ENCODE measurements around the gene LAMA3. TPM values are rescaled to one million over a fixed set of nuclear protein-coding genes. Genes with fewer than 3 reads are reported as not detected.
"Not testable (repeated sequence)": the region's sequence is repeated elsewhere in the genome, so short reads cannot be mapped to it uniquely, and the experiment has no call there.

The LAMA3 gene
- total and polyA plus RNA-seq, 8 donors, result 4.3 to 182 (median 26.6) TPM

DNA sequence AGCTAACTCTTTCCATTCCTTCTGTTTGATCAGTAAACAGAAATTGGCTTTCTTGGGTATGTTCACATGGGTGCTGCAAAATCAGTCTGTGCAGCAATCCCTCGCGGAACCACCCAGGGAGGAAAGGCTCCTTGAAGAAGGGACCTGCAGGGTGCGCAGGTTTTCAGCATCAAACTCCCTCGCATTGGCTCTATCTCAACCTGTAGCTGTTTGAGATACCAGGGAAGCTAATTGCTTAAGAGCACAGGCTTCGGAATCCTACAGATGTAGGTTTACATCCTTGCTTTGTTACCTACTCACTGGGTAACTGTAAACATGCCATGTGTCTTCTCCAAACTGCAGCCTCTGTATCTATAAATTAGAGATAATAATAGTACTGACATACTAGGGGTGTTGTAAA, 43.2 kb downstream of the LAMA3 start:
- Histone ChIP-seq H3K9me3 (no peaks in the 10 kb centered on the region), H3K4me1 (peaks cover 11 to 18% (median 14%) of the 10 kb centered on the region in 4 donors), H3K27me3 (no peaks in the 10 kb centered on the region), H3K27ac (no peak overlapping the region), H3K36me3 (no peaks in the 10 kb centered on the region), H3K4me3 (no peak overlapping the region)
- TF ChIP-seq EP300 (IDR thresholded peaks at IDR 0.05) (no peak), POLR2A (IDR thresholded peaks at IDR 0.05) (no peak), POLR2AphosphoS5 (IDR thresholded peaks at IDR 0.05) (no peak)
- TF ChIP-seq, protein P1, sequence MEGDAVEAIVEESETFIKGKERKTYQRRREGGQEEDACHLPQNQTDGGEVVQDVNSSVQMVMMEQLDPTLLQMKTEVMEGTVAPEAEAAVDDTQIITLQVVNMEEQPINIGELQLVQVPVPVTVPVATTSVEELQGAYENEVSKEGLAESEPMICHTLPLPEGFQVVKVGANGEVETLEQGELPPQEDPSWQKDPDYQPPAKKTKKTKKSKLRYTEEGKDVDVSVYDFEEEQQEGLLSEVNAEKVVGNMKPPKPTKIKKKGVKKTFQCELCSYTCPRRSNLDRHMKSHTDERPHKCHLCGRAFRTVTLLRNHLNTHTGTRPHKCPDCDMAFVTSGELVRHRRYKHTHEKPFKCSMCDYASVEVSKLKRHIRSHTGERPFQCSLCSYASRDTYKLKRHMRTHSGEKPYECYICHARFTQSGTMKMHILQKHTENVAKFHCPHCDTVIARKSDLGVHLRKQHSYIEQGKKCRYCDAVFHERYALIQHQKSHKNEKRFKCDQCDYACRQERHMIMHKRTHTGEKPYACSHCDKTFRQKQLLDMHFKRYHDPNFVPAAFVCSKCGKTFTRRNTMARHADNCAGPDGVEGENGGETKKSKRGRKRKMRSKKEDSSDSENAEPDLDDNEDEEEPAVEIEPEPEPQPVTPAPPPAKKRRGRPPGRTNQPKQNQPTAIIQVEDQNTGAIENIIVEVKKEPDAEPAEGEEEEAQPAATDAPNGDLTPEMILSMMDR (IDR thresholded peaks at IDR 0.05), result no peak
- 49 to 74% (median 61%) methylated on average over 5 of the region's 5 CpGs for WGBS, 5 donors
- no peak for DNase-seq
- intact Hi-C loops (cut with DNase I; ENCODE audit: low total_unique reads), result no loop called here

DNA sequence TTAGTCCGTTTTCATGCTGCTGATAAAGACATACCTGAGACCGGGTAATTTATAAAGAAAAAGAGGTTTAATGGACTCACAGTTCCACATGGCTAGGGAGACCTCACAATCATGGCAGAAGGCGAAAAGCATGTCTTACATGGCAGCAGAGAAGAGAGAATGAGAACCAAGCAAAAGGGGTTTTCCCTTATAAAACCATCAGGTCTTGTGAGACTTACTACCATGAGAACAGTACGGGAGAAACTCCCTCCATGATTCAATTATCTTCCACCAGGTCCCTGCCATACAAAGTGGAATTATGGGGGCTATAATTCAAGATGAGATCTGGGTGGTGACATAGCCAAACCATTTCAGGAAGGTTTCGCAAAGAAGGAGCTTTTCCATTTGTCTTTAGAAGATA, 44.0 kb downstream of the LAMA3 start:
- H3K36me3 ChIP-seq; H3K27ac ChIP-seq; DNase-seq; H3K27me3 ChIP-seq; H3K9me3 ChIP-seq; H3K4me3 ChIP-seq; intact Hi-C loops (cut with DNase I; ENCODE audit: low total_unique reads): not testable (repeated sequence)
- peaks cover 11 to 18% (median 15%) of the 10 kb centered on the region in 4 donors for H3K4me1 ChIP-seq
- WGBS, 5 donors, result 83 to 87% (median 85%) methylated on average over 5 of the region's 5 CpGs

DNA sequence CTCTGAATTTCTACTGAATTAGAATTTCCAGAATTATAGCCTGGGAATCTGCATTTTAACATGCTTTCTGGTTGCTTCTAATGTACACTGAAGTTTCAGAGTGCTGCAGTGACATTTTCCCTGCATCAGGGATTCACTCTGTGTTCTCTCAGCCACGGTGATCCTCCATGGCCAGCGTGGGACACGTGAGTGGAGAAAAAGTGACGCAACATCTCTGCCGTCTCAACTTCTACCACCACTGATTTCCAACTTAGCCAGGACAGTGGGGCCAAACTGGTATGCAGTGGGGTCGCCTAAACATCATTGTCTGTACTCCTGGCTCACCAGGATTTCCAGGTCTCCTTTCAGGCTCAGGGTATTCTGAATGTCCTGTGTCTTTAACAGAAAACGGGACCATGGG, 44.6 kb downstream of the LAMA3 start:
- no peaks in the 10 kb centered on the region for H3K36me3 ChIP-seq
- 87 to 95% (median 92%) methylated on average over 7 of the region's 7 CpGs for WGBS, 5 donors
- TF ChIP-seq EP300 (IDR thresholded peaks at IDR 0.05) (no peak), POLR2A (IDR thresholded peaks at IDR 0.05) (no peak), POLR2AphosphoS5 (IDR thresholded peaks at IDR 0.05) (no peak)
- TF ChIP-seq, protein P1 (IDR thresholded peaks at IDR 0.05), result no peak
- H3K4me1 ChIP-seq, result peaks cover 11 to 18% (median 15%) of the 10 kb centered on the region in 4 donors
- no peak overlapping the region for H3K4me3 ChIP-seq
- intact Hi-C loops (cut with DNase I; ENCODE audit: low total_unique reads), result no loop called here
- H3K9me3 ChIP-seq, result no peaks in the 10 kb centered on the region
- peaks cover 0 to 5% (median 0%) of the 10 kb centered on the region in 3 donors for H3K27me3 ChIP-seq
- H3K27ac ChIP-seq, result no peak overlapping the region
- no peak for DNase-seq

DNA sequence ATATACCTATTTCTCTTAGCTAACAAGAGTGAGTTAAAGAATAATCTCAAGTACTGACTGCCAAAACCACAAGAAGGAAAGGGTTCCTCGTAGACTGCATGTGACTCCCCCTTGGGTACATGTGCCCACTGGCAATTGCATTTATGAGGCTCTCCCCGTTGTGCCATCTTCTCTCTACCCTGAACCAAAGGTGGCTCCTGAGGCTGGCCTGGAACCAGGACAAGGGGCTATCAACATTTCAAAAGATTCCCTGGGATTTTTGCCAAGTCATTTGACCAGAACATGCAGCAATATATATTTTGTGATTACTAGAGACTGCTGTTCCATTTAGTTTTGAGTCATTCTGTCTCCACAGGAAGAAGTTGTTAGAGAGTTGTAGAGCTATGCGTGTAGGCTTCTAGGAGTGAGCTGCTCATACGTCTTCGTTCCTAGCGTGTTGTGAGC, 45.8 kb downstream of the LAMA3 start:
- peak overlapping the region in 2 of 5 donors; percentile 30 to 38 for H3K27ac ChIP-seq
- 15 to 39% (median 36%) methylated on average over 6 of the region's 6 CpGs for WGBS, 5 donors
- intact Hi-C loops (cut with DNase I; ENCODE audit: low total_unique reads), result no loop called here
- no peaks in the 10 kb centered on the region for H3K9me3 ChIP-seq
- H3K4me1 ChIP-seq, result peaks cover 11 to 22% (median 16%) of the 10 kb centered on the region in 4 donors
- TF ChIP-seq, protein P1 (IDR thresholded peaks at IDR 0.05), result no peak
- TF ChIP-seq POLR2AphosphoS5 (IDR thresholded peaks at IDR 0.05), result no peak
- no peak for TF ChIP-seq EP300 (IDR thresholded peaks at IDR 0.05)
- TF ChIP-seq POLR2A (IDR thresholded peaks at IDR 0.05), result no peak
- H3K27me3 ChIP-seq, result peaks cover 0 to 5% (median 0%) of the 10 kb centered on the region in 3 donors
- no peak overlapping the region for H3K4me3 ChIP-seq
- DNase-seq, result no peak
- H3K36me3 ChIP-seq, result no peaks in the 10 kb centered on the region

DNA sequence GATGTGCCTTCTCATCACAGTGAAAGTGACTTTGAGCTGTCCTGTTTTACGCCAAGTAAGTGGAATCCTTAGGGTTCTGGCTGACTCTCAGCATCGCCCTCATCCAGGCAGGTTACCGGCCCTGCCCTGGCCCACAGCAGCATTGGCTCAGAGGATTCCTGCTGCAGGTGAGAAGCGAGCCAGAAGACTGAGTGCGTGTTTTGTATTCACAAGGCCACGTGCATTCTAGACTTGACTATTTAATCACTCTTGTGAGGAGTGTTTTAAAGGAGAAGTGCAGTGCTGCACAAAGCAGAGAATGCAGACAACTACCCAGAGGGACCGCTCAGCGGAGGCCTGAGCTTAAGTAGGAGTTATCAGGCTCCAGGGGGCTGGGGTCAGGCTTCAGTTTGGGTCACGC, 48.3 kb downstream of the LAMA3 start:
- intact Hi-C loops (cut with DNase I; ENCODE audit: low total_unique reads), result no loop called here
- DNase-seq, result no peak
- H3K27ac ChIP-seq, result no peak overlapping the region
- no peaks in the 10 kb centered on the region for H3K36me3 ChIP-seq
- no peaks in the 10 kb centered on the region for H3K9me3 ChIP-seq
- H3K4me1 ChIP-seq, result peaks cover 11 to 28% (median 20%) of the 10 kb centered on the region in 4 donors
- H3K4me3 ChIP-seq, result no peak overlapping the region
- no peak for TF ChIP-seq EP300 (IDR thresholded peaks at IDR 0.05)
- no peak for TF ChIP-seq POLR2A (IDR thresholded peaks at IDR 0.05)
- TF ChIP-seq, protein P1 (IDR thresholded peaks at IDR 0.05), result no peak
- TF ChIP-seq POLR2AphosphoS5 (IDR thresholded peaks at IDR 0.05), result no peak
- WGBS, 5 donors, result 69 to 80% (median 75%) methylated on average over 9 of the region's 9 CpGs
- peaks cover 0 to 5% (median 0%) of the 10 kb centered on the region in 3 donors for H3K27me3 ChIP-seq
